Hypothalamus (tissue), 51 donors: ENCODE results near the gene JMJD8.
A peak's percentile ranks its signal among the peaks of the same experiment; 100 is the strongest.

Source experiments
- DNase-seq, 51 donors: peaks; one replicate each; lab custom pipeline; 2025; lab: John Stamatoyannopoulos, UW

JMJD8 gene

DNA sequence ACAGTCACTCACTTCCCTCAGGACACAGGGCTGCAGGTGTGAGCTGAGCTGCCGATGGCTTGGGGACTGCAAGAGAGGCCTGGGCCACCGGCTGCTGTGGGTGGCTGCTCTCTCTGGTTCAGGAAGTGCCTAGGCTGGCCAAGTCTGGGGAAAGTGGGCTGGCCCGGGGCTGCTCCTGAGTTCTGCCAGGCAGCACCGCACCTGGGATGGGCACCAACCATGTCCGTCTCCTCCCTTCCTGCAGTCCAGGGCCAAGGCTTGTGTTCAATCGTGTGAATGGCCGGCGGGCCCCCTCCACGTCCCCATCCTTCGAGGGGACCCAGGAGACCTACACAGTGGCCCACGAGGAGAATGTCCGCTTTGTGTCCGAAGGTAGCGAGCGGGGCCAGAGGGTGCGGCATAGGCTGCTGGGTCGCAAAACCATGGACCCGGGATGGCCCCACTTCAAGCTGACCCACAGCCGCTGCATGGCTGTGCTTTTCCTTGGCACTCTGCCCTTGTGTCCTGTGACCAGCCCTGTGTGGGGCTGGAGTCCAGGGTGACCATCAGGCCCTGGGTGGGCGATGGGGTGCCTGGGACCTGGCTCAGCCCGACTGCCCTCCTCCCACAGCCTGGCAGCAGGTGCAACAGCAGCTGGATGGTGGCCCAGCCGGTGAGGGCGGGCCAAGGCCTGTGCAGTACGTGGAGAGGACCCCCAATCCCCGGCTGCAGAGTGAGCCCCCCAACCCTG, 36.8 kb downstream of the JMJD8 start:
- DNase-seq: peak in 2 of 51 donors; percentile 15 to 18

DNA sequence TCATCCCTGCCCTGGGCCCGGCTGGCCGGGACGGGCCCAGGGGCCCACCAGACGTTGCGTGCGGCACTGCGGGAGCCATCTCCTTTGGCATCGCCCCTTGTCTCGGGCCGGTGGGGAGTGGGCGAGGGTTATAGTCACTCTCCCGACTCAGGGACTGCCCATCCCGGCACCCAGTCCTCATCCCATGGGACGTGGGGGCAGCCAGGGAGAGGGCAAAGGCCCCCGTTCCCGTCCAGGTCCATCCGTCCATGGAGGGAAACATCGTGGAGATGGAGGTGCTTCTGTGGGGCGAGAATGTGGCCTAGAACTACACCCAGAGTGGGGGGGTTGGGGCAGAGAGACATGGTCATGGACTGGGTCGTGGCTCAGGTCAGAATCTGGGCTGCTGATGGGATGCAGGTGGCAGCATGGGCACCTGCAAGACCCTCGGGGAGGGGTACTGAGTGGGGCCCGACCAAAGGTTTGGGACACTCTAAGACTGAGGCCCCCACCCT, 37.4 kb downstream of the JMJD8 start:
- no peak for DNase-seq

DNA sequence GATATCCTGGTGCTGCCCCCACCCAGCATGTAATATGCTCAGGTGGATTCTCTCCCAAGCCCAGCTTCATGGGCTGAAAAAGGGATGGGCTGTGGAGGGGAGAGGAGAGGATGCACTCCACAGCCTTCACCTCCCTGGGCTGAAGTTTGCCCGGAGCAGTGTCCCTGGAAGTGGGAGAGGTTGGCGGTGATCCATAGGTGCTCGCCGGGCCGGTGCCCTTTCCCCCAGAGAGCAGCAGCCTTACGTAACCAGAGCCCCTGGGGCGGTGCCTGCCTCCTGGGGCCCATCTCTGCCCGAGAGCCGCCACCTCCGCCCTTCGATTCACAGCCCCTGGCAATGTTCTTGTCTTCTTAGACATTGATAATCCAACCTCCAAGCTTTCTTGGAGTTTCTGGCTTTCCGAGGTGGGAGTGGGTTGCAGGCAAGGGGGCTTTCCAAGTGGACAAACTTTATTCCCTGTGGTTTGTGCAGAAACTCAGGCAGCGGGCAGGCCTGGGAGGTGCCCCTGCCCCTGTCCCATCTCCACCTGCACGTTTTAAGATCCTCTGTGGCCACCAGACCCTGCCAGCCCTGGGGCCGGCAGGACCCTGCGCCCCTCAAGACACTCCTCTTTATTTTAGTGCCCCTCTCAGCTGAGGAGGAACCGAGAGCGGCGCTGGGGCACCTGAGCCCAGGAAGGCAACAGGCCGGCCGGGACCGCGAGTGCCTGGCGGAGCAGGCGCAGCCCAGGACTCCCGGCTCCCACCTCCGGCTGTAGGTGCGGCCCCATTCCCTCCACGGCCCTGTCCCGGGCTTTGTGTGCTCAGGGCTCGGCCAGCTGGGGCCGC, 38.1 kb downstream of the JMJD8 start:
- DNase-seq: no peak

DNA sequence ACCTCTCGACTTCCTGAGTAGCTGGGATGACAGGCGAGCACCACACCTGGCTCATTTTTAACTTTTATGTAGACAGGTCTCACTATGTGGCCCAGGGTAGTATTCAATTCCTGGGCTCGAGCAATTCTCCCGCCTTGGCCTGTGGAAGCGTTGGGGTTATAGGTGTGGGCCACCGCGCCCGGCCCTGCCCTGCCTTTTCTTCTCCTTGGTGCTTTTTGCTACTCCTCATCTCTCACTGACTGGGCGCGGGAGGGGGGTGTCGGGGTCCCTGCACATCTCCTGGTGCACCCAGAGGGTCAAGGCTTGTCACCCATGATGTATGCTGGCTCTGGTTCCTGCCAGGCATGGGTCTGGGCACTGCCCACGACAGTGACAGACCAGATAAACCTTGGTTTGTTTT, 39.6 kb downstream of the JMJD8 start:
- no peak for DNase-seq

GRCh38 chr16:643050-643368, 41.1 kb downstream of the JMJD8 start:
- no peak for DNase-seq

DNA sequence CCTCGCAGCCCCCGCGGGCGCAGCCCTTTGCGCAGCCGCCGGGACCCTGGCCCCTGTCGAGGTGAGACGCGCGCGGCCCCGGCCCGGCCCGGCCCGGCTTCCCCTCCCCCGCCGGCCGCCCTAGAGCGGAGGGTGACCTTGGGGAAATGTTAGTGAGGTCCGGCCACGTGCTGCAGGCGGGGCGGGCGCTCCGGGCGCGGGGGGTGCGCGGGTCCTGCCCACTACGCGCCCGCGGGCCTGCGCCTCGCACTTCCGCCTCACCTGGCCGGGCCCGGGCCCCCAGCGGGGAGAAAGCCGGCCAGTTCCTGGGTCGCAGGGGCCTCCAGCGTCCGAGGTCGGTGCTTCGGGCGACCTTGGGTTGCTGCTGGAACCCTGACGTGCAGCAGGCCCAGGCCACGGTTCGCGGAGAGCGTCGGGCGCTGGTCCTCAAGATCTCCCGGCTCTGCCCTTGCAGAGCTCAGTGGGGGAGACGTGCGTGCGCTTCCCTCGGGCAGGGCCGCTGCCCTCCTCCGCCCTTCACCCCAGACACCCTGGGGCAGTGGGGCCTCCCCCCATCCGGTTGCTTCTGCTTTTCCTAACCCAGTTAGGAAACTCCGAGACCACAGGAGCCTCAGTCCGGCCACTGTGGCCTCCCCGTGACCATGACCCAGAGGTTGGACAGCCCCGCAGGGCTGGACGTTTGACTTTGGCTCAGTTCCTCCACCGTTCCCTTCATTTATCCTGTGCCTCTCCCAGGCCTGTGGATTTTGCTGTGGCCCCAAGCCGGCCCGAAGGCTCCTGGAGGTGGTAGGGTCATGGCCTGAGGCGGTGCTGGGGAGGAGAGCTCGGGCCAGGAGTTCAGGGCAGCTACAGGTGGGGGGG, 41.7 kb downstream of the JMJD8 start:
- peak in 25 of 51 donors; percentile 5 to 63 (median 37) for DNase-seq

DNA sequence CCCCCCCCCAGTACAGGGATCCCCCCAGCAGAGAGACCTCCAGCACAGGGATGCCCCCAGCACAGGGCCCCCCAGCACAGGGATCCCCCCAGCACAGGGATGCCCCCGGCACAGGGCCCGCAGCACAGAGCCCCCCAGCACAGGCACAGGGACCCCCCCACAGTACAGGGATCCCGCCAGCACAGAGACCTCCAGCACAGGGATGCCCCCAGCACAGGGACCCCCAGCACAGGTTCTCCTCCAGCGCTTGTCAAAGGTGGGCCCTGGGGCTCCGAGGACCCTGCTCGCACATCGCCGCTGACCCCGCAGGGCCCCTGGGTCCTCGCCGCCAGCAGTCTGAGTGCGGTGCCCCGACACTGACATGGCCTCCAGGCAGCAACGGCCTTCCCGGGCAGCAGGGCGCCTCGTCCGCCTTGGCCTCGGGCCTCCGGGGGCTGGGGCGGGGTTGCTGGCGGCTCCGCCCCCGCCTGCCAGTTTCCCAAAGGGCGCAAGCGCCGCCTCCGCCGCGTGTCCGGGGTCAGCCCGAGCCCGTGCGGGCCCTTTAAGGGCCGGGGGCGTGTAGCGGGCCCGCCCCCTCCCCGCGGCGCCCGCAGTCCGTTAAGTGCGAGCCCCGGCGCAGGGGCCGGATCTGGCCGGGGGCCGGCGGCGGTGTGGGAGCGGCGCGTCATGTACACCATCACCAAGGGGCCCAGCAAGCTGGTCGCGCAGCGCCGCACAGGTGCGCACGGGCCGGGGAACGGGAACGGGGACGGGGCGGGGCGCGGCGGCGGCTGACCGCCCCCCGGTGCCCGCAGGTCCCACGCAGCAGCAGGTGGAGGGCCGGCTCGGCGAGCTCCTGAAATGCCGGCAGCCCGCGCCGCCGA, 42.6 kb downstream of the JMJD8 start, which contains the start of gene MCRIP2:
Gene MCRIP2 (plus strand): TSS at position 503 of the 863 bp plus-strand sequence. CDS start 164 bp downstream, at position 667.
- DNase-seq: peak in 49 of 51 donors; percentile 8 to 87 (median 73)

GRCh38 chr16:640614-641013, 43.5 kb downstream of the JMJD8 start:
- no peak for DNase-seq

- no peak for DNase-seq
These were observed 45.3 kb downstream of the JMJD8 start for GRCh38 chr16:638836-639235.

- no peak for DNase-seq
These were observed 46.0 kb downstream of the JMJD8 start for GRCh38 chr16:638034-638543.

GRCh38 chr16:637081-638018, 46.8 kb downstream of the JMJD8 start:
- DNase-seq: peak in 44 of 51 donors; percentile 10 to 99 (median 94)

- peak; percentile 86 to 99 (median 96) for DNase-seq
These were observed 47.7 kb downstream of the JMJD8 start, which contains the start of gene METTL26 for GRCh38 chr16:636206-637080. Gene METTL26, minus strand, starts transcription at chr16:636305. Its CDS starts 15 bp downstream, at chr16:636290.

GRCh38 chr16:635573-636205, 48.4 kb downstream of the JMJD8 start:
- DNase-seq: no peak

DNA sequence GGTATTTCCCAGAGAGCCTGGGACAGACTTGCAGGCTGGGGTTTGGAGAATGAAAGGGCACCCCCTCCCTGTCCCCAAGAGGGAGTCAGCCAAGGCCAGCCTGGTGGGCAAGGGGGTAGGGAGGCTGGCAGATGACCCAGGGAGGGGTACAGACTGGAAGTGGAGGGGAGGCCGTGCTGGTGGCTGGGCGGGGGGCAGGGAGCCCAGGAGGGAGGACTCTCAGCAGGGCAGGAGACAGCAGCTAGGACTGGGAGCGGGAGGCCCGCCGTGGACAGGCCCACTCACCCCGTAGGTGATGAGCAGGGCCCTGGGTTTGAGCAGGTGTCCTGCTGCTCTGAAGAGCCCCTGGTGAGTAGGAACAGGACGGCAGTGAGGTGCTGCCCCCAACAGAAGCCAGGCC, 49.1 kb downstream of the JMJD8 start:
- DNase-seq: no peak

GRCh38 chr16:634051-634670, 50.0 kb downstream of the JMJD8 start:
- DNase-seq: no peak

DNA sequence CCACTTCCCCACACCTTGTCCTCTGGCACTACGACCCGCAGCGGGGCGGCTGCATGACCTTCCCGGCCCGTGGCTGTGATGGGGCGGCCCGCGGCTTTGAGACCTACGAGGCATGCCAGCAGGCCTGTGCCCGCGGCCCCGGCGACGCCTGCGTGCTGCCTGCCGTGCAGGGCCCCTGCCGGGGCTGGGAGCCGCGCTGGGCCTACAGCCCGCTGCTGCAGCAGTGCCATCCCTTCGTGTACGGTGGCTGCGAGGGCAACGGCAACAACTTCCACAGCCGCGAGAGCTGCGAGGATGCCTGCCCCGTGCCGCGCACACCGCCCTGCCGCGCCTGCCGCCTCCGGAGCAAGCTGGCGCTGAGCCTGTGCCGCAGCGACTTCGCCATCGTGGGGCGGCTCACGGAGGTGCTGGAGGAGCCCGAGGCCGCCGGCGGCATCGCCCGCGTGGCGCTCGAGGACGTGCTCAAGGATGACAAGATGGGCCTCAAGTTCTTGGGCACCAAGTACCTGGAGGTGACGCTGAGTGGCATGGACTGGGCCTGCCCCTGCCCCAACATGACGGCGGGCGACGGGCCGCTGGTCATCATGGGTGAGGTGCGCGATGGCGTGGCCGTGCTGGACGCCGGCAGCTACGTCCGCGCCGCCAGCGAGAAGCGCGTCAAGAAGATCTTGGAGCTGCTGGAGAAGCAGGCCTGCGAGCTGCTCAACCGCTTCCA, 50.6 kb downstream of the JMJD8 start:
- no peak for DNase-seq
